RWPE2 (cell line): ENCODE results near the gene VIL1.

ENCODE experiments used
- ATAC-seq: fragments of 200-7000 bp; cut with Tn5 transposase; 3 replicates; pipeline ENCODE4 v1.9.1; 2021; ENCODE audit warnings: low read depth
- DNase-seq: peaks from one replicate; pipeline ENCODE4 v3.0.0-alpha.2; 2020; ENCODE audit warnings: low spot score
- H3K27ac ChIP-seq: fragments of 450-650 bp; 2 replicates; pipeline ENCODE4 v1.5.1; 2017; ENCODE audit warnings: mild to moderate bottlenecking; ENCODE audit not compliant: poor library complexity, severe bottlenecking
- H3K27me3 ChIP-seq: fragments of 250-450 bp; sonication (Bioruptor Pico); 2 replicates; pipeline ENCODE4 v1.5.1; 2021; ENCODE audit warnings: mild to moderate bottlenecking, moderate library complexity; ENCODE audit not compliant: insufficient read depth, poor library complexity, severe bottlenecking
- H3K36me3 ChIP-seq: fragments of 250-450 bp; sonication (Bioruptor Pico); 2 replicates; pipeline ENCODE4 v1.5.1; 2020; ENCODE audit warnings: low read depth, mild to moderate bottlenecking, moderate library complexity
- H3K4me1 ChIP-seq: fragments of 250-450 bp; sonication (Bioruptor Pico); 2 replicates; pipeline ENCODE4 v1.5.1; 2021; ENCODE audit warnings: mild to moderate bottlenecking, moderate library complexity; ENCODE audit not compliant: insufficient read depth, poor library complexity, severe bottlenecking
- H3K4me3 ChIP-seq: fragments of 250-450 bp; sonication (Bioruptor Pico); 2 replicates; pipeline ENCODE4 v1.5.1; 2021; ENCODE audit warnings: mild to moderate bottlenecking, moderate library complexity; ENCODE audit not compliant: severe bottlenecking
- H3K9me3 ChIP-seq: fragments of 250-450 bp; sonication (Bioruptor Pico); 2 replicates; pipeline ENCODE4 v1.5.1; 2021; ENCODE audit warnings: mild to moderate bottlenecking, moderate library complexity; ENCODE audit not compliant: severe bottlenecking
- CTCF ChIP-seq: fragments of 450-650 bp; IDR thresholded peaks from one replicate; pipeline ENCODE4 v1.5.1; 2017; ENCODE audit warnings: mild to moderate bottlenecking, moderate library complexity; ENCODE audit not compliant: poor library complexity, severe bottlenecking

The VIL1 gene

GRCh38 chr2:218445602-218446001, 26.7 kb downstream of the VIL1 start:
- Histone ChIP-seq H3K9me3 (no peaks in the 10 kb centered on the region), H3K4me3 (no peak overlapping the region), H3K4me1 (peaks cover 2% of the 10 kb centered on the region), H3K27me3 (no peaks in the 10 kb centered on the region), H3K36me3 (peaks cover 18% of the 10 kb centered on the region), H3K27ac (no peak overlapping the region)
- ATAC-seq = no peak
- DNase-seq = no peak
- TF ChIP-seq CTCF = no peak

DNA sequence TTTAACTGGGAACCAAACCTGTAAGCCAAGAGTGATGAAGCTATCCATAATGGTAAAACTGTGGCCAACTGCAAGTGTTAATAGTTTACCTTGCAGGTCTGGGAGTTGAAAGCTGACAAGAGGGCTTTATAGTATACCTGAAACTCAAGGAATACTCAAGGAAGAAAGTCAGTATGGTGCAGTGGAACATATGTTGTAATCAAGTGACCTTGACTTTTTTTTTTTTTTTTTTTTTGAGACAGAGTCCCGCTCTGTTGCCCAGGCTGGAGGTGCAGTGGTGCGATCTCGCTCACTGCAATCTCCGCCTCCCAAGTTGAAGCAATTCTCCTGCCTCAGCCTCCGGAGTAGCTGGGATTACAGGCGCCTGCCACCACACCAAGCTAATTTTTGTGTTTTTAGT, 27.6 kb downstream of the VIL1 start:
- no peaks in the 10 kb centered on the region for H3K27me3 ChIP-seq
- DNase-seq (no peak), ATAC-seq (no peak)
- no peaks in the 10 kb centered on the region for H3K9me3 ChIP-seq
- no peak for TF ChIP-seq CTCF
- no peak overlapping the region for H3K4me3 ChIP-seq
- no peak overlapping the region for H3K27ac ChIP-seq
- H3K36me3 ChIP-seq = peaks cover 27% of the 10 kb centered on the region
- H3K4me1 ChIP-seq = peaks cover 2% of the 10 kb centered on the region

DNA sequence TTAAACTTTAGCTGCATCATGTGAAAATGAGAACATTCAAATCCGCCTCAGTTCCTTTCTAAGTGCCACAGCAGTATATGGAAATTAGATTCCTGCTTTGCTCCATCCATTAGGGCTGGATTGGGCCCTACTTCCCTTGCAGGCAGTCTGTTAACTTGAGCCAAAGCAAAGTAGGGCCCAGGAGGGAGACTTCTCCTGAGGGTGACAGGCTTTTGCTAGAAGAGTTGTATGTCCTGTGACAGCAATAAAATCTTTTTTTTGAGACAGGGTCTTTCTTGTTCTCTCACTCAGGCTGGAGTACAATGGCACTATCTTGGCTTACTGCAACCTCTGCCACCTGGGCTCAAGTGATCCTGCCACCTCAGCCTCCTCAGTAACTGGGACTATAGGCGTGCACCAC, 28.1 kb downstream of the VIL1 start:
- no peak overlapping the region for H3K27ac ChIP-seq
- no peak for TF ChIP-seq CTCF
- DNase-seq (no peak), ATAC-seq (no peak)
- H3K4me3 ChIP-seq = no peak overlapping the region
- peaks cover 2% of the 10 kb centered on the region for H3K4me1 ChIP-seq
- H3K27me3 ChIP-seq = no peaks in the 10 kb centered on the region
- H3K36me3 ChIP-seq = peaks cover 32% of the 10 kb centered on the region
- H3K9me3 ChIP-seq = no peaks in the 10 kb centered on the region

DNA sequence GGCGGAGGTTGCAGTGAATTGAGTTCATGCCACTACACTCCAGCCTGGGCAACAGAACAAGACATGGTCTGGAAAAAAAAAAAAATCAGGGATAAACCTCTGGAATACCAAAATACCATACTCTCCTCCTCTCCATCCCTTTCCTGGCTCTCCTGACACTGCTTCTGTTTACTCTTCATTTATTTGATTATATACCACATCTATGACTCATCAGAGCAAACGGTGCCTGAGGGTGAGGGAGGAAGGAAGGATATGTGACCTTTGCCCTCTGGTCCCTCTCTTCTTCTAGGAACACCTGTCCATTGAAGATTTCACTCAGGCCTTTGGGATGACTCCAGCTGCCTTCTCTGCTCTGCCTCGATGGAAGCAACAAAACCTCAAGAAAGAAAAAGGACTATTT, 30.0 kb downstream of the VIL1 start:
- Histone ChIP-seq H3K4me3 (no peak overlapping the region), H3K9me3 (no peaks in the 10 kb centered on the region), H3K36me3 (peaks cover 42% of the 10 kb centered on the region), H3K27ac (no peak overlapping the region), H3K27me3 (no peaks in the 10 kb centered on the region), H3K4me1 (peaks cover 2% of the 10 kb centered on the region)
- DNase-seq = no peak
- no peak for TF ChIP-seq CTCF
- peak; percentile 89 for ATAC-seq

DNA sequence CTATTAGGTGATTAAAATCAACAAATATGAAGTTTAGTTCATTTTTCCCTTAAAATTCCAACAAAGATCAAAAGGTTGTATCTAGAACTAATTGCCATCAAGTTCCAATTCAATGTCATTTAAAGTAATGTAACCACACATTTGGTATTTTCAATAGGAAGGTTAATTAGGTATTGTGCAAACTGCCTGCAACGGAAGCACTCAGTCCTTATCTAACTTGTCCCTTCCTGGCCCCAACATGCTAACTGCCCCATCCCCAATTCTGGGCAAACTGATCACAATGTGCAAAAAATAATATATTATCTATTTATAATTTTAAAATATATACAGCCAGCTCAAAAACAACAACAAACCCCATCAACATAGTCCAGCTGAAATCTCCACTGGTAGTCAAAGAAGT, 33.2 kb downstream of the VIL1 start:
- H3K27me3 ChIP-seq = no peaks in the 10 kb centered on the region
- no peak for TF ChIP-seq CTCF
- ATAC-seq (no peak), DNase-seq (no peak)
- H3K4me1 ChIP-seq = peaks cover 2% of the 10 kb centered on the region
- no peaks in the 10 kb centered on the region for H3K9me3 ChIP-seq
- peaks cover 64% of the 10 kb centered on the region for H3K36me3 ChIP-seq
- no peak overlapping the region for H3K4me3 ChIP-seq
- H3K27ac ChIP-seq = no peak overlapping the region
